SU-DHL-6 (cell line): ENCODE measurements around the gene NT5C2.
"Not testable (repeated sequence)": the region's sequence is repeated elsewhere in the genome, so short reads cannot be mapped to it uniquely, and the experiment has no call there.

Experiments used
- H2AFZ ChIP-seq: fragments of 200-600 bp; sonication (generic); 2 replicates; pipeline ENCODE4 v1.6.1; 2014; ENCODE audit warnings: low read depth, mild to moderate bottlenecking, moderate library complexity, mixed read lengths, antibody characterized with exemption, low read length; ENCODE audit not compliant: severe bottlenecking
- H3F3A ChIP-seq: fragments of 200-600 bp; shearing (Covaris generic); 2 replicates; pipeline ENCODE4 v1.6.0; 2016; ENCODE audit warnings: antibody characterized with exemption, mild to moderate bottlenecking; ENCODE audit not compliant: insufficient read depth
- H3K27ac ChIP-seq: fragments of 200-600 bp; sonication (generic); 2 replicates; pipeline ENCODE4 v1.5.1; 2016; ENCODE audit warnings: low read depth, mild to moderate bottlenecking, low read length, moderate library complexity, mixed read lengths
- H3K27me3 ChIP-seq: fragments of 200-600 bp; sonication (generic), shearing (Covaris generic); 2 replicates; pipeline ENCODE4 v1.6.0; 2014; ENCODE audit warnings: mild to moderate bottlenecking, low read length
- H3K36me3 ChIP-seq: fragments of 200-600 bp; sonication (generic); 2 replicates; pipeline ENCODE4 v1.6.1; 2014; ENCODE audit warnings: mild to moderate bottlenecking, low read length, mixed read lengths
- H3K4me2 ChIP-seq: fragments of 300-600, 200-600 bp; shearing (Covaris generic), sonication (generic); 2 replicates; pipeline ENCODE4 v1.6.0; 2014; ENCODE audit warnings: low read length, low read depth, mild to moderate bottlenecking; ENCODE audit not compliant: poor library complexity, severe bottlenecking
- H3K4me3 ChIP-seq: fragments of 200-600 bp; sonication (generic); 2 replicates; pipeline ENCODE4 v1.5.1; 2014; ENCODE audit warnings: antibody characterized with exemption, low read length, mild to moderate bottlenecking, mixed read lengths; ENCODE audit not compliant: insufficient read depth, poor library complexity, severe bottlenecking
- H3K79me2 ChIP-seq: fragments of 200-600 bp; sonication (generic); 2 replicates; pipeline ENCODE4 v1.6.1; 2014; ENCODE audit warnings: mild to moderate bottlenecking, low read length, moderate library complexity; ENCODE audit not compliant: insufficient read depth
- H3K9ac ChIP-seq: fragments of 200-600 bp; sonication (generic); 2 replicates; pipeline ENCODE4 v1.7.0; 2014; ENCODE audit warnings: mild to moderate bottlenecking, low read length
- H3K9me2 ChIP-seq: fragments of 200-600 bp; sonication (generic); replicated peaks from 2 replicates; pipeline ENCODE4 v1.6.1; 2014; ENCODE audit warnings: low read length; ENCODE audit not compliant: insufficient read depth
- H3K9me3 ChIP-seq: fragments of 200-600 bp; sonication (generic); 2 replicates; pipeline ENCODE4 v1.6.1; 2014; ENCODE audit warnings: low read length, mixed read lengths; ENCODE audit not compliant: insufficient read depth
- H4K20me1 ChIP-seq: fragments of 200-600 bp; sonication (generic); 2 replicates; pipeline ENCODE4 v1.6.1; 2014; ENCODE audit warnings: low read depth, mild to moderate bottlenecking, antibody characterized with exemption, low read length, moderate library complexity, mixed read lengths
- EZH2phosphoT487 ChIP-seq: fragments of 200-600 bp; sonication (generic), shearing (Covaris generic); conservative IDR thresholded peaks from 2 replicates; pipeline ENCODE4 v1.6.1; 2018; ENCODE audit warnings: mild to moderate bottlenecking, antibody characterized with exemption, low read length, moderate library complexity, mixed read lengths
- TF ChIP-seq, protein P1 (sequence below): fragments of 200-600 bp; sonication (generic); IDR thresholded peaks from one replicate; pipeline ENCODE4 v1.5.1; 2017; ENCODE audit warnings: antibody characterized with exemption, mild to moderate bottlenecking, low read length, moderate library complexity; ENCODE audit not compliant: insufficient read depth, poor library complexity, severe bottlenecking

NT5C2 gene

DNA sequence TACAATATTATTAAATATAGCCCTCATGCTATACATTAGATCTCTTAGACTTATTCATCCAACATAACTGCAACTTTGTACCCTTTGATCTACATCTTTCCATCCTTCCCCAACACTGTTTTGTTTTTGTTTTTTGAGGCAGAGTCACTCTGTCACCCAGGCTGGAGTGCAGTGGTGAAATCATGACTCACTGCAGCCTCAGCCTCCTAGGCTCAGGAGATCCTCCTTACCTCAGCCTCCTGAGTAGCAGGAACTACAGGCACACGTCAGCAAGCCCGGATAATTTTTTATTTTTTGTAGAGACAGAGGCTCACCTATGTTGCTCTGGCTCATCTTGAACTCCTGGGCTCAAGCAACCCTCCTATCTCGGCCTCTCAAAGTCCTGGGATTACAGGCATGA is 53.3 kb downstream of the NT5C2 start:
- H3K9ac ChIP-seq, result no peak overlapping the region
- H3K79me2 ChIP-seq, result peaks cover 3% of the 10 kb centered on the region; the same call in 1 of the 2 replicates
- TF ChIP-seq EZH2phosphoT487, result no peak
- TF ChIP-seq, protein P1, sequence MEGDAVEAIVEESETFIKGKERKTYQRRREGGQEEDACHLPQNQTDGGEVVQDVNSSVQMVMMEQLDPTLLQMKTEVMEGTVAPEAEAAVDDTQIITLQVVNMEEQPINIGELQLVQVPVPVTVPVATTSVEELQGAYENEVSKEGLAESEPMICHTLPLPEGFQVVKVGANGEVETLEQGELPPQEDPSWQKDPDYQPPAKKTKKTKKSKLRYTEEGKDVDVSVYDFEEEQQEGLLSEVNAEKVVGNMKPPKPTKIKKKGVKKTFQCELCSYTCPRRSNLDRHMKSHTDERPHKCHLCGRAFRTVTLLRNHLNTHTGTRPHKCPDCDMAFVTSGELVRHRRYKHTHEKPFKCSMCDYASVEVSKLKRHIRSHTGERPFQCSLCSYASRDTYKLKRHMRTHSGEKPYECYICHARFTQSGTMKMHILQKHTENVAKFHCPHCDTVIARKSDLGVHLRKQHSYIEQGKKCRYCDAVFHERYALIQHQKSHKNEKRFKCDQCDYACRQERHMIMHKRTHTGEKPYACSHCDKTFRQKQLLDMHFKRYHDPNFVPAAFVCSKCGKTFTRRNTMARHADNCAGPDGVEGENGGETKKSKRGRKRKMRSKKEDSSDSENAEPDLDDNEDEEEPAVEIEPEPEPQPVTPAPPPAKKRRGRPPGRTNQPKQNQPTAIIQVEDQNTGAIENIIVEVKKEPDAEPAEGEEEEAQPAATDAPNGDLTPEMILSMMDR, result no peak
- H4K20me1 ChIP-seq, result no peaks in the 10 kb centered on the region
- no peaks in the 10 kb centered on the region for H3K27me3 ChIP-seq
- H2AFZ ChIP-seq, result no peak overlapping the region
- no peaks in the 10 kb centered on the region for H3K9me2 ChIP-seq
- H3K4me2 ChIP-seq, result no peak overlapping the region
- H3K4me3 ChIP-seq, result no peak overlapping the region
- no peak overlapping the region for H3K27ac ChIP-seq
- H3F3A ChIP-seq, result no peaks in the 10 kb centered on the region
- no peaks in the 10 kb centered on the region for H3K9me3 ChIP-seq
- H3K36me3 ChIP-seq, result peaks cover 10% of the 10 kb centered on the region; the same call in 1 of the 2 replicates

DNA sequence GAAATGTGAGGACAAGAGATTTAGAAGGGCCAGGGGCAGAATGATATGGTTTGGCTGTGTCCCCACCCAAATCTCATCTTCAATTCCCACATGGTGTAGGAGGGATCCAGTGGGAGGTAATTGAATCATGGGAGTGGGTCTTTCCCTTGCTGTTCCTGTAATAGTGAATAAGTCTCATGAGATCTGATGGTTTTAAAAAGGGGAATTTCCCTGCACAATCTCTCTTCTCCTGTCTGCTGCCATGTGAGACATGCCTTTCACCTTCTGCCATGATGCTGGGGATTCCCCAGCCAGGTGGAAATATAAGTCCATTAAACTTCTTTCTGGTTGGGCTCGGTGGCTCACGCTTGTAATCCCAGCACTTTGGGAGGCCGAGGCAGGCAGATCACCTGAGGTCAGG is 57.9 kb downstream of the NT5C2 start:
- not testable (repeated sequence) for H3K9me3 ChIP-seq, H3F3A ChIP-seq, H3K79me2 ChIP-seq, H3K27me3 ChIP-seq, H3K4me2 ChIP-seq, H3K4me3 ChIP-seq, H3K36me3 ChIP-seq, H3K9me2 ChIP-seq, H3K9ac ChIP-seq, H4K20me1 ChIP-seq, H3K27ac ChIP-seq, H2AFZ ChIP-seq

DNA sequence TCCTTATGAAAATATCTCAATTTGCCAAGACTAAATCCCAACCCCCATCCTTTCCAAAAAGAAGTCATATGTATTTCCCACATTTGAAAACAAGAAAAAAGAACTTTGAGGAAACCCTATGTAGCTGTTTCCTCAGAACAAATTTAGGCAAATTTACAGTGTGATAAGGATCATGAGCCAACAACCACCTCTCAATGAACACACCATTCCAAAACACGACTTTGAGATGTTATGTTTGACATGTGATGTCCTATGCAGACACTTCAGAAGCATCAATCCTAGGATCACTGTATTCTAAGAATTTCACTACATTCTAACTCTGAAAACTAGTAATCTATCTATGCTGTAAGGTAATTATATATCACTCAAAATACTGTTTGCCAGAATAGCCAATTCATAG is 62.2 kb downstream of the NT5C2 start:
- H3K4me2 ChIP-seq, result no peak overlapping the region
- no peak overlapping the region for H3K27ac ChIP-seq
- TF ChIP-seq, protein P1, result no peak
- TF ChIP-seq EZH2phosphoT487, result no peak
- H3F3A ChIP-seq, result no peaks in the 10 kb centered on the region
- H3K9me3 ChIP-seq, result no peaks in the 10 kb centered on the region
- no peak overlapping the region for H3K4me3 ChIP-seq
- no peaks in the 10 kb centered on the region for H4K20me1 ChIP-seq
- H3K9ac ChIP-seq, result no peak overlapping the region
- H3K79me2 ChIP-seq, result no peaks in the 10 kb centered on the region
- H3K27me3 ChIP-seq, result no peaks in the 10 kb centered on the region
- no peaks in the 10 kb centered on the region for H3K9me2 ChIP-seq
- H2AFZ ChIP-seq, result no peak overlapping the region
- H3K36me3 ChIP-seq, result no peaks in the 10 kb centered on the region

DNA sequence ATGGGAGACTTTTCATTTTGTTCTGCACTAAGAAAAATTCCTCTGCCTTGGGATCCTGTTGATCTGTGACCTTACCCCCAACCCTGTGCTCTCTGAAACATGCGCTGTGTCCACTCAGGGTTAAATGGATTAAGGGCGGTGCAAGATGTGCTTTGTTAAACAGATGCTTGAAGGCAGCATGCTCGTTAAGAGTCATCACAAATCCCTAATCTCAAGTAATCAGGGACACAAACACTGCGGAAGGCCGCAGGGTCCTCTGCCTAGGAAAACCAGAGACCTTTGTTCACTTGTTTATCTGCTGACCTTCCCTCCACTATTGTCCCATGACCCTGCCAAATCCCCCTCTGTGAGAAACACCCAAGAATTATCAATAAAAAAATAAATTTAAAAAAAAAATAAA is 62.9 kb downstream of the NT5C2 start:
- not testable (repeated sequence) for H3K27ac ChIP-seq, H3K79me2 ChIP-seq, H3F3A ChIP-seq, H3K36me3 ChIP-seq, H4K20me1 ChIP-seq, H3K4me2 ChIP-seq, H3K4me3 ChIP-seq, H3K9ac ChIP-seq, H3K9me2 ChIP-seq, H3K27me3 ChIP-seq, H2AFZ ChIP-seq, H3K9me3 ChIP-seq
